ENCODE results near the gene CDC5L.
"Not testable (repeated sequence)": the region's sequence is repeated elsewhere in the genome, so short reads cannot be mapped to it uniquely, and the experiment has no call there.

CDC5L gene

GRCh38 chr6:44350650-44350994 lies 36.9 kb upstream of the CDC5L start:
- not testable (repeated sequence) for H3K4me1 ChIP-seq (ENCODE audit: control insufficient read depth, insufficient read depth, low read length, poor library complexity, severe bottlenecking); H3K4me3 ChIP-seq (ENCODE audit: extremely low read depth, insufficient read depth, low read length, poor library complexity, severe bottlenecking); H3K27ac ChIP-seq (ENCODE audit: low read depth, low read length, severe bottlenecking); H3K36me3 ChIP-seq (ENCODE audit: control insufficient read depth, insufficient read depth, low read length); H3K9me3 ChIP-seq (ENCODE audit: control insufficient read depth, low read length)
- 50 to 77% methylated on average over 1 to 2 of the region's 4 CpGs for WGBS, 2 experiments (ENCODE audit: insufficient coverage in 2 of 2)

- no peak overlapping the region for H3K4me3 ChIP-seq (ENCODE audit: extremely low read depth, insufficient read depth, low read length, poor library complexity, severe bottlenecking)
- 87 to 93% methylated on average over 2 of the region's 4 CpGs for WGBS, 2 experiments (ENCODE audit: insufficient coverage in 2 of 2)
- H3K9me3 ChIP-seq (ENCODE audit: control insufficient read depth, low read length), result no peaks in the 10 kb centered on the region
- H3K27ac ChIP-seq (ENCODE audit: low read depth, low read length, severe bottlenecking), result no peak overlapping the region
- H3K4me1 ChIP-seq (ENCODE audit: control insufficient read depth, insufficient read depth, low read length, poor library complexity, severe bottlenecking), result no peaks in the 10 kb centered on the region
- no peaks in the 10 kb centered on the region for H3K36me3 ChIP-seq (ENCODE audit: control insufficient read depth, insufficient read depth, low read length)
Measured at GRCh38 chr6:44352259-44352658, 35.2 kb upstream of the CDC5L start.

GRCh38 chr6:44353336-44353735 lies 34.2 kb upstream of the CDC5L start:
- H3K27ac ChIP-seq (ENCODE audit: low read depth, low read length, severe bottlenecking), result no peak overlapping the region
- no peaks in the 10 kb centered on the region for H3K36me3 ChIP-seq (ENCODE audit: control insufficient read depth, insufficient read depth, low read length)
- no CpG with 5 or more reads among the region's 2 CpGs for WGBS, 2 experiments (ENCODE audit: insufficient coverage in 2 of 2)
- no peaks in the 10 kb centered on the region for H3K4me1 ChIP-seq (ENCODE audit: control insufficient read depth, insufficient read depth, low read length, poor library complexity, severe bottlenecking)
- no peaks in the 10 kb centered on the region for H3K9me3 ChIP-seq (ENCODE audit: control insufficient read depth, low read length)
- no peak overlapping the region for H3K4me3 ChIP-seq (ENCODE audit: extremely low read depth, insufficient read depth, low read length, poor library complexity, severe bottlenecking)

GRCh38 chr6:44355640-44356039 lies 31.9 kb upstream of the CDC5L start:
- 80% methylated on average over 1 to 3 of the region's 4 CpGs for WGBS, 2 experiments (ENCODE audit: insufficient coverage in 2 of 2)
- no peak overlapping the region for H3K27ac ChIP-seq (ENCODE audit: low read depth, low read length, severe bottlenecking)
- no peaks in the 10 kb centered on the region for H3K36me3 ChIP-seq (ENCODE audit: control insufficient read depth, insufficient read depth, low read length)
- H3K4me1 ChIP-seq (ENCODE audit: control insufficient read depth, insufficient read depth, low read length, poor library complexity, severe bottlenecking), result no peaks in the 10 kb centered on the region
- H3K9me3 ChIP-seq (ENCODE audit: control insufficient read depth, low read length), result no peaks in the 10 kb centered on the region
- H3K4me3 ChIP-seq (ENCODE audit: extremely low read depth, insufficient read depth, low read length, poor library complexity, severe bottlenecking), result no peak overlapping the region

- Histone ChIP-seq H3K9me3 (ENCODE audit: control insufficient read depth, low read length) (no peaks in the 10 kb centered on the region), H3K4me1 (ENCODE audit: control insufficient read depth, insufficient read depth, low read length, poor library complexity, severe bottlenecking) (no peaks in the 10 kb centered on the region), H3K4me3 (ENCODE audit: extremely low read depth, insufficient read depth, low read length, poor library complexity, severe bottlenecking) (no peak overlapping the region), H3K36me3 (ENCODE audit: control insufficient read depth, insufficient read depth, low read length) (no peaks in the 10 kb centered on the region), H3K27ac (ENCODE audit: low read depth, low read length, severe bottlenecking) (no peak overlapping the region)
- 67 to 82% methylated on average over 1 of the region's 1 CpG for WGBS, 2 experiments (ENCODE audit: insufficient coverage in 2 of 2)
Measured at GRCh38 chr6:44356487-44356886, 31.0 kb upstream of the CDC5L start.

GRCh38 chr6:44359973-44360372 lies 27.5 kb upstream of the CDC5L start:
- Histone ChIP-seq H3K4me3 (ENCODE audit: extremely low read depth, insufficient read depth, low read length, poor library complexity, severe bottlenecking) (no peak overlapping the region), H3K36me3 (ENCODE audit: control insufficient read depth, insufficient read depth, low read length) (no peaks in the 10 kb centered on the region), H3K4me1 (ENCODE audit: control insufficient read depth, insufficient read depth, low read length, poor library complexity, severe bottlenecking) (no peaks in the 10 kb centered on the region), H3K27ac (ENCODE audit: low read depth, low read length, severe bottlenecking) (no peak overlapping the region), H3K9me3 (ENCODE audit: control insufficient read depth, low read length) (no peaks in the 10 kb centered on the region)
- WGBS, 2 experiments (ENCODE audit: insufficient coverage in 2 of 2), result 83 to 91% methylated on average over 1 to 2 of the region's 3 CpGs

- no peak overlapping the region for H3K27ac ChIP-seq (ENCODE audit: low read depth, low read length, severe bottlenecking)
- WGBS, 2 experiments (ENCODE audit: insufficient coverage in 2 of 2), result 81 to 84% methylated on average over 5 to 6 of the region's 6 CpGs
Measured at GRCh38 chr6:44361947-44362346, 25.6 kb upstream of the CDC5L start.

GRCh38 chr6:44363377-44363926 lies 24.1 kb upstream of the CDC5L start:
- Histone ChIP-seq H3K27ac (ENCODE audit: low read depth, low read length, severe bottlenecking) (no peak overlapping the region), H3K9me3 (ENCODE audit: control insufficient read depth, low read length) (no peaks in the 10 kb centered on the region), H3K36me3 (ENCODE audit: control insufficient read depth, insufficient read depth, low read length) (no peaks in the 10 kb centered on the region), H3K4me1 (ENCODE audit: control insufficient read depth, insufficient read depth, low read length, poor library complexity, severe bottlenecking) (no peaks in the 10 kb centered on the region), H3K4me3 (ENCODE audit: extremely low read depth, insufficient read depth, low read length, poor library complexity, severe bottlenecking) (no peak overlapping the region)
- WGBS, 2 experiments (ENCODE audit: insufficient coverage in 2 of 2), result 93 to 94% methylated on average over 2 to 3 of the region's 3 CpGs

More at GRCh38 chr6:44361947-44362346, 25.6 kb upstream of the CDC5L start:
- no peaks in the 10 kb centered on the region for H3K36me3 ChIP-seq (ENCODE audit: control insufficient read depth, insufficient read depth, low read length)
- H3K4me1 ChIP-seq (ENCODE audit: control insufficient read depth, insufficient read depth, low read length, poor library complexity, severe bottlenecking), result no peaks in the 10 kb centered on the region
- H3K9me3 ChIP-seq (ENCODE audit: control insufficient read depth, low read length), result no peaks in the 10 kb centered on the region
- no peak overlapping the region for H3K4me3 ChIP-seq (ENCODE audit: extremely low read depth, insufficient read depth, low read length, poor library complexity, severe bottlenecking)

GRCh38 chr6:44366781-44367180 lies 20.7 kb upstream of the CDC5L start:
- H3K4me1 ChIP-seq (ENCODE audit: control insufficient read depth, insufficient read depth, low read length, poor library complexity, severe bottlenecking), result no peaks in the 10 kb centered on the region
- WGBS, 2 experiments (ENCODE audit: insufficient coverage in 2 of 2), result 94 to 100% methylated on average over 2 of the region's 3 CpGs
- no peaks in the 10 kb centered on the region for H3K9me3 ChIP-seq (ENCODE audit: control insufficient read depth, low read length)

GRCh38 chr6:44367681-44368080 lies 19.8 kb upstream of the CDC5L start:
- Histone ChIP-seq H3K4me1 (ENCODE audit: control insufficient read depth, insufficient read depth, low read length, poor library complexity, severe bottlenecking) (no peaks in the 10 kb centered on the region), H3K27ac (ENCODE audit: low read depth, low read length, severe bottlenecking) (no peak overlapping the region), H3K36me3 (ENCODE audit: control insufficient read depth, insufficient read depth, low read length) (no peaks in the 10 kb centered on the region), H3K9me3 (ENCODE audit: control insufficient read depth, low read length) (no peaks in the 10 kb centered on the region), H3K4me3 (ENCODE audit: extremely low read depth, insufficient read depth, low read length, poor library complexity, severe bottlenecking) (no peak overlapping the region)
- WGBS, 2 experiments (ENCODE audit: insufficient coverage in 2 of 2), result no CpG with 5 or more reads among the region's 2 CpGs

More at GRCh38 chr6:44366781-44367180, 20.7 kb upstream of the CDC5L start:
- Histone ChIP-seq H3K27ac (ENCODE audit: low read depth, low read length, severe bottlenecking) (no peak overlapping the region), H3K36me3 (ENCODE audit: control insufficient read depth, insufficient read depth, low read length) (no peaks in the 10 kb centered on the region), H3K4me3 (ENCODE audit: extremely low read depth, insufficient read depth, low read length, poor library complexity, severe bottlenecking) (no peak overlapping the region)

GRCh38 chr6:44373051-44373450 lies 14.5 kb upstream of the CDC5L start:
- no peak overlapping the region for H3K4me3 ChIP-seq (ENCODE audit: extremely low read depth, insufficient read depth, low read length, poor library complexity, severe bottlenecking)
- 20 to 63% methylated on average over 1 to 2 of the region's 3 CpGs for WGBS, 2 experiments (ENCODE audit: insufficient coverage in 2 of 2)
- no peak overlapping the region for H3K27ac ChIP-seq (ENCODE audit: low read depth, low read length, severe bottlenecking)
- H3K36me3 ChIP-seq (ENCODE audit: control insufficient read depth, insufficient read depth, low read length), result no peaks in the 10 kb centered on the region
- H3K9me3 ChIP-seq (ENCODE audit: control insufficient read depth, low read length), result no peaks in the 10 kb centered on the region
- no peaks in the 10 kb centered on the region for H3K4me1 ChIP-seq (ENCODE audit: control insufficient read depth, insufficient read depth, low read length, poor library complexity, severe bottlenecking)

Measured in mesodermal cell (in vitro differentiated cells).